Ureter (tissue), 1 donor: ENCODE measurements around the gene WDR90. TPM values are rescaled to one million over a fixed set of nuclear protein-coding genes. Genes with fewer than 3 reads are reported as not detected.

Source experiments
- DNase-seq: peaks from one replicate; pipeline ENCODE4 v3.0.0-alpha.2; 2020; ENCODE audit warnings: low spot score
- total RNA-seq: library from RNA; stranded (reverse); gene quantifications from one replicate; pipeline ENCODE4 v1.2.4, GENCODE V29; 2023
- donor health status: DM: yes; HTN: yes; CAD: no.

WDR90 gene
- total RNA-seq, 1 donor from 2014 or later = 53.3 TPM

DNA sequence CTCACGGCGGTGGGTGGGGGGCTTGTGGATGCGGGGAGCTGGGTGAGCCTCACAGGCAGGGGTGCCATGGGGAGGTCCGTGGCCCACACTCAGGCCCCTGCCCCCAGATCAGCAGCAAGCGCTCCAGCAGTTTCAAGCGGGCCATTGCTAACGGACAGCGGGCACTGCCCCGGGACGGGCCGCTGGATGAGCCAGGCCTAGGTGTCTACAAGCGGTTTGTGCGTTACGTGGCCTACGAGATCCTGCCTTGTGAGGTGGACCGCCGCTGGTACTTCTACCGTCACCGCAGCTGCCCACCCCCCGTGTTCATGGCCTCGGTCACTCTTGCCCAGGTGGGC, 27.4 kb downstream of the WDR90 start:
- DNase-seq = no peak

DNA sequence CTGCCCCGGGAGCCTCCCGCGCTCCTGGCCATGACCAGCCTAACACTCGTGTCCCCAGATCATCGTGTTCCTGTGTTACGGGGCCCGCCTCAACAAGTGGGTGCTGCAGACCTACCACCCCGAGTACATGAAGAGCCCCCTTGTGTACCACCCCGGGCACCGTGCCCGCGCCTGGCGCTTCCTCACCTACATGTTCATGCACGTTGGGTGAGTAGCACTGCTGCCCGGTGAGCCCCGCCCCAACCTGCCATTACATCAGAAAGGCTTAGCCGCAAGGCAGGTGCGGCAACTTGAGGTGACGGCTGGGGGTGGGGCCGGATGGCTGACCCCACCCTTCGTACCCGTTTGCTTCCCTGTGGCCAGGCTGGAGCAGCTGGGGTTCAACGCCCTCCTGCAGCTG, 27.7 kb downstream of the WDR90 start:
- DNase-seq = peak; percentile 92

DNA sequence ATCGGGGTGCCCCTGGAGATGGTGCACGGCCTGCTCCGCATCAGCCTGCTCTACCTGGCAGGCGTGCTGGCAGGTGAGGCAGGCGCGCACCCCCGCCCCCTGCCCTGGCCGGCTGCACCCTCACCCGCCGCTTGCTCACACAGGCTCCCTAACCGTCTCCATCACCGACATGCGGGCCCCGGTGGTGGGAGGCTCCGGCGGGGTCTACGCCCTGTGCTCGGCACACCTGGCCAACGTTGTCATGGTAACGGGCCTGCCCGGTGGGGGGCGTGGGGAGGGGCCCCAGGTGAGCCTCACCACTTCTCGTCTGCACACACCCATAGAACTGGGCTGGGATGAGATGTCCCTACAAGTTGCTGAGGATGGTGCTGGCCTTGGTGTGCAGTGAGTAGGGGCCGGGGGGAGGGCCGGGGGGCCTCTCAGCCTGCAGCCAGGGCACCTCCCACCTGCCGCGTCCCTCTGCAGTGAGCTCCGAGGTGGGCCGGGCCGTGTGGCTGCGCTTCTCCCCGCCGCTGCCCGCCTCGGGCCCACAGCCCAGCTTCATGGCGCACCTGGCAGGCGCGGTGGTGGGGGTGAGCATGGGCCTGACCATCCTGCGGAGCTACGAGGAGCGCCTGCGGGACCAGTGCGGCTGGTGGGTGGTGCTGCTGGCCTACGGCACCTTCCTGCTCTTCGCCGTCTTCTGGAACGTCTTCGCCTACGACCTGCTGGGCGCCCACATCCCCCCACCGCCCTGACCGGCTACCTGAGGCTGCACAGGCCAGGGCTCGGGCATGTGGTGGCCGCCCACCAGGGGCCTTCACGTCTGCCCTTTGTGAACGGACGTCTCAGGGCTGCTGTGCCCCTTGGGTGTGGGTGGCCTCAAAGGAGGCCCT, 28.4 kb downstream of the WDR90 start:
- DNase-seq = no peak

DNA sequence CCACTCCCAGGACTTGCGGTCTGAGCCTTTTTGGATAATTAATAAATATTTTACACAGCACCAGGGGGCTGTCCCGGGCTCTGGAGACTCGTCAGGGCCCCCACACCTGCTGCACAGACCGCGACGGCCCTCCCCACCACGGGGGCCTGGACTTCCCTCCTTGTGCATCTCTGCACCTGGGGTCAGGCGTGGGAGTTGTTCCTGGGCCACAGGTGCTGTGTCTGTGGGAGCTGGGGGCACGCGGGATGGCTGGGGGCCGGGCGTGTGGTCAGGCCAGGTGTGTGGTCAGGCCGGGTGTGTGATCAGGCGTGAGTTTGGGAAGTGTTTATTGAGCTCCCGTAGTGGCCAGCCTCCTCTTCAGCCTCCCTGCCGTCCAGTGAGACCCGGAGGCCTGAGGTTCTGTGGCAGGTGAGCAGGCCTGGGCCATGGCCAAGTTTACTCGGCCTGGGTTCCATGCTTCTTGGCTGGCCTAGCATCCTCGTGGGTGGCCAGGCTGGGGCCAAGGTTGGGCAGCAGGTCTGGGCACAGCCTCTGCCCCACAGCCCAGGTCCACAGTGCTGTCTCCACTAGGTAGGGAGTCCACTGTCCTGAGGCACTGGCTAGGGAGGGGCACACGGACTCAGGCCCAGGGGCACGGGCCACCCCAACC, 29.2 kb downstream of the WDR90 start:
- DNase-seq = no peak

DNA sequence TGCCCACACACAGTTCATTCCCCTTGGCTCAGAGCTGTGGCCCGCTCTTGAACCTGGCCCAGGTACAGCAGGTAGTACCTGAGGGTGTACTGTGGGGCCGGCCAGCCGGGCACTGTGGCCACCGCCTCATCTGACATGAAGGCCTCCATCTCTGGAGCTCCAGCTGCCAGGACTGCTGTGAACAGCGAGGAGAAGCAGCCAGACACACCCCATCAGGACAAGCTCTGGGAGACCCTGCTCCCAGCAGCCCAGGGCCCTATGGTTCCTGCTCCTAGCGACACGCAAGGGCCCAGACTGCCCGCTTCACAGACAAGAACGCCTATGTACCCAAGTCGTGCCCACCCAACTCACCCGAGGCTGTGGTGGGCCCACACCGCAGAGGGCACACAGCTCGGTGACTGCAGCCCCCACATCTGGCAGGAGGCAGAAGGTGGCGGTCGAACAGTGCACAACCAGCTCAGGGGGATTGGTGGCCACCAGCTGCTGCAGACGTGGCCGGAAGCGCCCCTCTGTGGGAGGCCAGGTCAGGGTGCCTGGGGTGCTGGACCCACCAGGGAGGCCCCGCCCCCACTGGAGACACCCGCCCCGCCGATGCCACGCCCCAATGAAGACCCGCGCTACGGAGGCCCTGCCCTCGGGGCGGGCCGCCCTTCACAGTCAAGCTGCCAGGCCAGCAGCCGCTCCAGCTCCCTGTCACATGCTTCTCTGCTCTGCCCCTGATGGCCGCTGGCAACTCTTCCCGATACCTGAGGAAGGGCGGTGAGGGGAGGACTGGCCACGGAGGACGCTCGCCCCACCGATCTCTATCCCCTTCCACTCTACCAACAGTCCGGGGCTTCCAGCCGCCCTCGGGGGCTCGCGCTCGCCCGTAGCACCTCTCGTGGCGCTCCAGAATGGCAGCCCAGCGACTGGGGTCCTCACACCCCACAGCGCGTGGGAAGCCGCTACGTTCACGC, 30.0 kb downstream of the WDR90 start:
- peak; percentile 77 for DNase-seq

DNA sequence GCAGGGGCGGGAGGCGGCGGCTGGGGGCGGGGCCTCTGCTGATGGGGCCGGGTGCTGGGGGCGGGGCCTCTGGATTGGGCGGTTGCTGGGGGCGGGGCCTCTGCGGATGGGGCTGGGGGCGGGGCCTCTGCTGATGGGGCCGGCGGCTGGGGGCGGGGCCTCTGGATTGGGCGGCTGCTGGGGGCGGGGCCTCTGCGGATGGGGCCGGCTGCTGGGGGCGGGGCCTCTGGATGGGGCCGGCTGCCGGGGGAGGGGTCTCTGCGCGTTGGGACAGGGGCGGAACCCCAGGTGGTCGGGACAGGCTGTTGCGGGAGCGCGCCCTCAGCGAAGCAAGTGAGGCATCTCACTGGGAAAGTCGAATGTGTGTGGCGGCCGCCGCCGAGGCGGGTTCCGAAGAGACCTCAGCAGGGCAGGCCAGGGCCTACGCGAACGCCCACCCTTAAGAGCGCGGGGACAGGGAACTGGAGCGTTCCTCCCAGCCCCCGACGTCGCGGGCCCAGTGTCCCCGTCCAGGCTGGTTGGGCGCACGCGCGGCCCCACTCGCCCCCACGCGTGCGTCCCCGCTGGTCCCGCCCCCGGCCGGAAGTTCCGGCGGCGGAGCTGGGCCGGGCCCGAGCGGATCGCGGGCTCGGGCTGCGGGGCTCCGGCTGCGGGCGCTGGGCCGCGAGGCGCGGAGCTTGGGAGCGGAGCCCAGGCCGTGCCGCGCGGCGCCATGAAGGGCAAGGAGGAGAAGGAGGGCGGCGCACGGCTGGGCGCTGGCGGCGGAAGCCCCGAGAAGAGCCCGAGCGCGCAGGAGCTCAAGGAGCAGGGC, 30.9 kb downstream of the WDR90 start, which contains the start of gene STUB1:
Gene STUB1, plus strand, starts transcription at position 597 of the 811 bp plus-strand sequence. Its CDS starts 116 bp downstream, at position 713.
- peak; percentile 92 for DNase-seq

DNA sequence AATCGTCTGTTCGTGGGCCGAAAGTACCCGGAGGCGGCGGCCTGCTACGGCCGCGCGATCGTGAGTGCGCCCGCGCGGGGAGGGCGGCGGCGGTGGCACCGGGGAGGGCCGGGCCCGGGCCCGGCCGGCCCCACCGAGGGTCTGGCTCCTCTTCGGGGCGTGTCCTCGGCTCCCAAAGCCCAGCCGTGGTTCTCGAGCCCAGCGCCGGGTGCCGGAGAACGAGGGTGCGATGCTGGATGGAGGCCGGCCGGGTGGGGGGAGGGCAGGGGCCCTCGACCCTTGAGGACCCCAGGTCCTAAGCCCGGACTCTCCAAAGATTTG, 31.4 kb downstream of the WDR90 start:
- DNase-seq = no peak

DNA sequence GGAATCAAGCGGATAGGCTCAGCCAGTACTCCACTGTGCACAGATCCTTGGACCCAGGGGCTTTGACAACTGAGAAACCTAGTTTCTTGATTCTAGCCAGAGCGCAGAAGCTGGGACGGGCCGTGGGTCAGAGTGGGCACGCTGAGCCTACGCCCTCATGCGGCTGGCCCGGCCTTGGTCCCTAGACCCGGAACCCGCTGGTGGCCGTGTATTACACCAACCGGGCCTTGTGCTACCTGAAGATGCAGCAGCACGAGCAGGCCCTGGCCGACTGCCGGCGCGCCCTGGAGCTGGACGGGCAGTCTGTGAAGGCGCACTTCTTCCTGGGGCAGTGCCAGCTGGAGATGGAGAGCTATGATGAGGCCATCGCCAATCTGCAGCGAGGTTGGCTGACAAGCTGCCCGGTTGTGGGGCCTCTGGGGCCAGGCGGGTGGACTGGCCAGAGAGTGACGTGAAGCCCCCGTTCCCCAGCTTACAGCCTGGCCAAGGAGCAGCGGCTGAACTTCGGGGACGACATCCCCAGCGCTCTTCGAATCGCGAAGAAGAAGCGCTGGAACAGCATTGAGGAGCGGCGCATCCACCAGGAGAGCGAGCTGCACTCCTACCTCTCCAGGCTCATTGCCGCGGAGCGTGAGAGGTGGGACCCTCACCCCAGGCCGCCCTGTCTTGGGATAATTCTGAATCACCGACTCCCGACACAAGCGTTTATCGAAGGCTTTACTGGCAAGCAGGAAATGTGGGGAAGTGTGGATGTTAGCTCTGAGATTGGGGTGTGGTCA, 32.0 kb downstream of the WDR90 start:
- DNase-seq = no peak

DNA sequence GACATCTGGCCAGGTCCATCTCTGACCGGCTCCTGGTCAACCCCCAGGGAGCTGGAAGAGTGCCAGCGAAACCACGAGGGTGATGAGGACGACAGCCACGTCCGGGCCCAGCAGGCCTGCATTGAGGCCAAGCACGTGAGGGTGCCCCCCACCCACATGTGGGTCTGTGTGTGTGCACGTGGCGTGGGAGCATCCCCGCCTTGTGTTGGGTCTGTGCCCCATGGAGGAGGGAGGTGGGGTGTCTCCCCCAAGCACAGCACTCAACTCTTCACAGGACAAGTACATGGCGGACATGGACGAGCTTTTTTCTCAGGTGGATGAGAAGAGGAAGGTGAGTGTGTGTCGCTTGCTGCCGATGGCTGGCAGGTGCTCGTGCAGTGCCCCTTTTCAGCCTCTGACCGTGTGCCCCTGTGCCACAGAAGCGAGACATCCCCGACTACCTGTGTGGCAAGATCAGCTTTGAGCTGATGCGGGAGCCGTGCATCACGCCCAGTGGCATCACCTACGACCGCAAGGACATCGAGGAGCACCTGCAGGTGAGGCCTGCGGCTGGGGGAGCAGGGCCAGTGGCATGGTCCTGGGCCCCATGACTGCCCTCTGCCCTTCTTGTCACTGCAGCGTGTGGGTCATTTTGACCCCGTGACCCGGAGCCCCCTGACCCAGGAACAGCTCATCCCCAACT, 32.7 kb downstream of the WDR90 start:
- DNase-seq = no peak

DNA sequence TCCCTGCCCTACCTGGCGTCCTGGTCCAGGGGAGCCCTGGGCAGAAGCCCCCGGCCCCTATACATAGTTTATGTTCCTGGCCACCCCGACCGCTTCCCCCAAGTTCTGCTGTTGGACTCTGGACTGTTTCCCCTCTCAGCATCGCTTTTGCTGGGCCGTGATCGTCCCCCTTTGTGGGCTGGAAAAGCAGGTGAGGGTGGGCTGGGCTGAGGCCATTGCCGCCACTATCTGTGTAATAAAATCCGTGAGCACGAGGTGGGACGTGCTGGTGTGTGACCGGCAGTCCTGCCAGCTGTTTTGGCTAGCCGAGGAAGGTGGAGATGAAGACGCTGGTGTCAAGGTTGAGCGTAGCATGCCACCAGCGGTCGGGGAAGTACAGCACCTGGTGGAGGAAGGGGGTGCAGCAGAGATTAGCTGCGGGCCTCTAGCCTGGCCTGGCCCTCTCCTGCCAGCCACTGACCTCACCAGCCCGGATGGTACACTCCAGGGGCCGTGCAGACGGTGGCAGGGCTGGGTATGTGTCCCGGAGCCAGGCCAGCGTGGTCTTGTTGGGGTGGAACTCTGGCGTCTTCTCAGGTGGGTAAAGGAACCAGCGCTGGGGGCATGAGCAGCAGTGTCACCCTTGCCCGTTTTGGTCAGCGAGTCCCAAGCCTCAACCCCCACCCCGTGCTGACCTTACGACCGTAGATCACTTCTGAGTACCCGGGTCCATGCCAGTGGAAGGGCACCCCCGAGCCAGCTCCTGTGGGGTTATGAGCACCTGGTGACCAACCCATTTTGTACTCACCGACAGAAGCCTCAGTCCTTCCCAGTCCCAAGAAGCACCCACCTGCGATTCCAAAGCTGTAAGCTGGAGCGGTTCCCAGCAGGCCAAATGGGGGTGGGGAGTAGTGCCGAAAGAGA, 33.6 kb downstream of the WDR90 start:
- no peak for DNase-seq

DNA sequence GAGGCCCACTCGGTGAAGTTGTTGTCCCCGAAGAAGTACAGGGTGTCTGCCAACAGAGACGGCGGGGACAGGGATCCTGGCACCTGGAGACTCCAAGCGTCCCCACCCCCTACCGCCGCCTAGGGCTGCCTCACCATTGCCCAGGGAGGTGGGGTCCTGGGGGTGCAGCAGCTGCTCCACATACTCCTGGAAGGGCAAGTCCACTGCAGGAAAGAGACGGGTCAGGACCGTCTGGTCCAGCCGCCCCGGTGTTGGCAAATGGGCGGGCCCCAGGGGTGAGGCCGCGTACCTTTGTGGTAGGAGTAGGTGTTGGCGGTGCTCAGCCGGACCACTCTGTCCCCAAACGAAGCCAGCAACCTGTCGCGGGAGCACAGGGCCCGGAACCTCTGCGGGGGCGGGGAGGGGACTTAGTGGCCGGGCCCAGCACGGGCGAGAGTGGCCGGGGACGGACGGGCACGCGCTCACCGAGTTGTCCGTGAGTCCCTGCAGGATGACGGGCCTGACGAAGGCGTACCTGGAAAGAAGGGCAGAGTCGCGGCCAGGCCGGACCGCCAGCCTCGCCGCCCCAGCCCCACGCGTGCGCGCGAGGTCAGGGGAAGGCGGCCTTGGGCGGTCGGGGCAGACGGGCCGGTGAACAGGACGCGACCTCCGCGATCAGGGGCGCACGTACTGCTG, 34.4 kb downstream of the WDR90 start:
- no peak for DNase-seq

DNA sequence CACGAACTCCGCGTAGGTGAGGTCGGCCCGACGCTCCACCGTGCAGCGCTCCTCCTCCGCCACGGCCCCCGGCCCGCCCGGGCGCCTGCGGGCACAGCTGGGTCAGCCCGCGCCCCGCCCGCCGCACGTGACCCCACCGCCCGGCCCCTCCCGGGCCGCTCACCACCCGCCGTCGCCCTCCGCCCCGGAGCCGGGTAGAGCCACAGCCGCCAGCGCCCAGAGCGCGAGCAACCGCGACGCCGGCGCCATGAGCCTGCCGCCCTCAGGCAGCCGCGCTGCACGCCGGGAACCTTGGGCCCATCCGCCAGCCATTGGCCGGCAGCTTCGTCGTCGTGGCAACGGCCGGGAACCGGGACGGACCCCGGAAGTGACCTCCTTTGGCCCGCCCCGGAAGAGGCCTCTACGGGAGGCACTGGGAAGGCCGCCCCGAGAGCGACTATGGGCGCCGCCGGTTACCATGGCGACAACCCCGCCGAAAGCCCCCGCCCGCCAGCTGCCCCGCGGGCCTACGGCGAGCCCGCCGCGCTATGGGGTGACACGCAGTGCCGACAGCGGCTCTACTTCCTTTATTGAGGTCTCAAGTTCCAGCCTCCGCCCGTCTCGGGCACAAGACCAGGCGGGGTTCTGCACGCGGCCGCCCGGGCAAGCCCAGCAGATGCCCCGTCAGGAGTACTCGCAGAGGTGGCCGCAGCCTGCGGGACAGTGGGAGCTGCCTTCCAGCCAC, 35.1 kb downstream of the WDR90 start, which contains the start of gene JMJD8:
Gene JMJD8, minus strand, starts transcription at position 264 of the 724 bp plus-strand sequence. Its CDS starts 15 bp downstream, at position 249.
- DNase-seq = peak; percentile 96

DNA sequence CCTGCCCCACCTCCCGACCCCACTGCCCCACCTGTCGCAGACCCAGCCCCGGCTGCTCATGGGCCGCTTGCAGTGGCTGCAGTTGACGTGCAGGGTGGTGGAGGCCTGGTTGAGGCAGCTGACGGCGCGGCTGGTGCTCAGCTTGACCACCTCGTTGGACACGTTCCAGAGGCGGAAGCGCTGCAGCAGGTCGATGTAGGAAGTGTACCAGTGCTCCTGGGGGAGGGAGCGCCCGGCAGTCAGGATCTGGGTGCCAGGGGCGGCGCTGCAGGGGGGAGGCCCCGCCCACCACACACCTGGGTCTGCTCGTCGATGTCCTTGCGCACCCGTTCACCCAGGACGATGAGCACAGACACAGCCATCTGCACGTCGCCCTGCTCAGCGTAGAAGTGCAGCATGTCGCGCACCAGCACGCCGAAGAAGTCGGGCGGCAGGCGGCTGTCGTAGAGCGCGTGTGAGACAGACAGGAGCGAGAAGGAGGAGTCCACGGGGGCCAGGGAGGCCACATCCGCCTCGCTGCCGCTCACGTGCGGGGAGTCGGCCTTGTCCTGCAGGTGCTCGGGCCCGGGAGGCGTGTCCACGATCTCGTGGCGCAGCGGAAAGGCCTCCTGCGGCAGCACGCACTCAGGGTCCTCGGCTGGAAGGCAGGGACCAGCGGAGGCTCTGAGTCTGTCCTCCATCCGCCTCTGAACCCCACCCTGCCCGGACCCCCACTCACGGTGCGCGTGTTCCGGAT, 36.0 kb downstream of the WDR90 start:
- DNase-seq = no peak

DNA sequence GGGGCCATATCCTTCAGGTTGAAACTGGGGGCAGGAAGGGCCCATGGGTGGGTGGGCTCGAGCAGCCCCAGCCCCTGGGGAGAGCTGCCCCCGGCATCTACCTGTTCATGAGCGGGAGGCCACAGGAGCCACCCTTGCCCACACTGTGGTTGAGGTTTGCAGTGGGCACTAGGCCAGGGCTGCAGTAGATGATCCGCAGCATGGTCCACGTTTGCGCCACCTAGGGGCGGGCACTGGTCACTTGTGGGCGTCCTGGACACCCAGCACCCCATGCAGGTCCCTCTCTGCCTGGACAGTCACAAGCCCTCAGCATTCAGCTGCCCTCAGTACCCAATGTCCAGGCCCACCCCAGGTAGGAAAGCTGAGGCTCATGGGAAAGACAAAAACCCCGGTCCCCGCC, 36.8 kb downstream of the WDR90 start:
- DNase-seq = no peak

DNA sequence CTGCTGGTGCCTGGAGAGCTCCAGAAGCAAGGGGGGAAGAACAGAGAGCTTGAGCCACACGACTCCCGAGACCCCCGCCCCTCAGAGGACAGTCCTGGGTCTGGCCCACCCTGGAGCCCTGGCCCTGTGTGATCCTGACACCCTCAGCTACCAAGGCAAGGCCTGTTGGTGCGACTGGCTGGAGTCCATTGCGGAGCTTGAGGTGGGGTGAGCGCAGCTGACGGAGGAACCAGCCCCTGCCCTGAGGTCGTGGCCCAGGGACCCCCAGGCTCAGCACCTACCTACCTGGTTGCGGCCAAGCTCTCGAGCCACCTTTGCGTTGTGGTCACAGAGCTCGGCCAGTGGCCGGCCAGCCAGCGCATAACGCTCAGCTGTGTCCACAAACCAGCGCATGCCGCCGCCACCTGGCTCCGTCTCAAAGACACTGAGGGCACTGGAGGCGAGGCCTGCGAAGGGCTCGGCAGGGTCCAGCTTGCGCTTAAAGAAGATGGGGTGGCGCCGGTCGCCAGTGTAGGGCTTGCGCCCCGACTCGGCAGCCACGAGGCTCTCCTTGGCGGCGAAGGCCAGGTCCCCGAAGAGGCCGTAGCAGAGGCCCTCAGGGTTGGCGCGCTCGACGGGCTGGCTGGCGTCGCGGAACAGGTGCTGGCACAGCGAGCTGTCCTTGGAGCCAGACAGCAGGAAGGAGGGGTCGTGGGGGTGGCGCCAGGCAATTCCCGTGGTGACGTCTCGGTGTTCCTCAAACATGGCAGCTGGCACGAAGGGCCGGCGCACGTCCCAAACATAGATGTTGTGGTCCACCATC, 37.5 kb downstream of the WDR90 start:
- no peak for DNase-seq

DNA sequence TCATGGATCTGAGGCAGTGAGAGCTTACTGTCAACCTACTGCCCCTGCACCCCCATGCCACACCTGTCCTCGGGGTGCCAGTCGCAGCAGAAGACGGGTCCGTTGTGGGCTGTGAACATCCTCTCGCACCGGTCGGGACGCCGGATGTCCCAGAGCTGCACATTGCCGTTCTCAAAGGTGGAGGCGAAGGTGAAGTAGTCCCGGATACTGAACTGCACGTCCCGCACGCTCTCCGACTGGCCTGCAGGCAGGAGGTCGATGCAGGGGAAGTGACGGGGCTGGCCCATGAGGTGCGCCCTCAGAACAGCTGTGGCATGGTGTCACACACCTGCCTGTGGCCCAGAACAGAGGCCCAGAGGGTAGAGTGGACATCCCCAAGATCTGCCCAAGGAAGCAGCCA, 38.3 kb downstream of the WDR90 start:
- DNase-seq = no peak
